Activated T-cell treated with anti-CD3 and anti-CD28 coated beads for 1 hour (primary cell): ENCODE results near the gene ERBB4.
"Not testable (repeated sequence)": the region's sequence is repeated elsewhere in the genome, so short reads cannot be mapped to it uniquely, and the experiment has no call there.

Experiments
- DNase-seq: peaks from one replicate; pipeline ENCODE4 v3.0.0-alpha.2; 2020; ENCODE audit warnings: low read depth

The ERBB4 gene

GRCh38 chr2:211723398-211723797, 815.2 kb downstream of the ERBB4 start:
- DNase-seq = no peak

GRCh38 chr2:211722928-211723327, 815.7 kb downstream of the ERBB4 start:
- DNase-seq = no peak

DNA sequence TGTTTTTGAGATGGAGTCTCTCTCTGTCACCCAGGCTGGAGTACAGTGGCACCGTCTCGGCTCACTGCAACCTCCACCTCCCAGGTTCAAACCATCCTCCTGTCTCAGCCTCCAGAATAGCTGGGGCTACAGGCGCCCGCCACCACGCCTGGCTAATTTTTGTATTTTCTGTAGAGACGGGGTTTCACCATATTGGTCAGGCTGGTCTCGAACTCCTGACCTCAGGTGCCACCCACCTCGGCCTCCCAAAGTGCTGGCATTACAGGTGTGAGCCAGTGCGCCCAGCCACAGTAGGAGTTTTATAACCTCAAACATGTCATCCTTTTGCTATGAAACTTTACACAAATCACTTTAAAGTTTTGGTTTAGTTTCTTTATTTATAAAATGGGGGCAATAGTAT, 816.7 kb downstream of the ERBB4 start:
- DNase-seq = not testable (repeated sequence)

DNA sequence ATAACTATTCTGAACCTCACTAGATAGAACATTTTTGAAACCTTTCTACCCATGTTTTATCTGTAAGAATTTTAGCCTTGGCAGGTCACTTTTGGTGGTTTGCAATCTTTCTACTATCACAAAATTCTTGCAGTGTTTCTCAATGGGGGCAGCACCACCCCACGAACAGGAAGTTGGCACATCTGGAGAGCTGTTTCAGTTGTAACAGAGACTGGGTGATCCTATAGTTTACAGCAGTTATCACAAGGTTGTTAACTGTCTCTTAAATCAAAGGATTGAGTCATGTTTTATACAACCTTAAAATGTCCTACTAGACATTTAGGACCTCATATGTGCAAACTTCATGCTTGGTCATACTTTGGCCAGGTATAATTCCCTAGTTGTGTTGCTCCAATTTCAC, 829.2 kb downstream of the ERBB4 start:
- no peak for DNase-seq

DNA sequence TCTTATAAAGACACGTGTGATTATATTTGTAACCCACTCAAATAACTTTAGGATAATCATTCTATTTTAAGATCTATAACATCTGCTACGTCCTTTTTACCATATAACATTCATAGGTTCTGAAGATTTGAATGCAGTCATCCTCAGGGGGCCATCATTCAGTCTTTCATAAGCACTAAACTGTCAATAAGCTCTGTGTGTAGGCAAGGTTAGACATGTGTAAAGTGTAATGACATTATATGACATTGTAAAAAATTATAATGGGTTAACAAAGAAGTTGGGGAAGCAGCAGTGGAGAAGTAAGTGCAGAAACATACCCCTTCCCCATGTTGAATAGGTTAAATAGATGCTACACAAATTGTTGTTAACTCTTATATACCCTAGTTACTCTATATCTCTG, 845.9 kb downstream of the ERBB4 start:
- DNase-seq = no peak

GRCh38 chr2:211690736-211691135, 847.9 kb downstream of the ERBB4 start:
- DNase-seq = no peak

- no peak for DNase-seq
Measured at GRCh38 chr2:211688196-211688595, 850.4 kb downstream of the ERBB4 start.

DNA sequence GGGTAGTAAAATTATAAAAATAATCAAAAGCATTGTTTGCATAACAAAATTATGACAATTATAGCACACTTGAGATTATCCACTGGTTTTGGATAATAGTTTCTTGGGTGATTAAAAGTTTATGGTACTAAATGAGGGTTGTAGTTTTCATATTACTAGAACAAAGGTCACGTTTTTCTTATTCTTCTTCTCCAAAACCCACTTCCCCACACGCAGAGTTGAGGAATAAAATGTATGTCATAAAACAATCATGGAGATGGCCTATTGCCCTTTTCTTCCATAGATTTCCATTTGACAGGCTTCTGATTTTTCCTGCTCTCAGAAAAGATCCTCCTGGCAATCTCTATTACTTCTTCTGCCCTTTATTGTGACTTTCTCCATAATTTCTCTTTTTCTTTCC, 863.9 kb downstream of the ERBB4 start:
- DNase-seq = no peak

GRCh38 chr2:211673133-211673905, 865.3 kb downstream of the ERBB4 start:
- DNase-seq = no peak

DNA sequence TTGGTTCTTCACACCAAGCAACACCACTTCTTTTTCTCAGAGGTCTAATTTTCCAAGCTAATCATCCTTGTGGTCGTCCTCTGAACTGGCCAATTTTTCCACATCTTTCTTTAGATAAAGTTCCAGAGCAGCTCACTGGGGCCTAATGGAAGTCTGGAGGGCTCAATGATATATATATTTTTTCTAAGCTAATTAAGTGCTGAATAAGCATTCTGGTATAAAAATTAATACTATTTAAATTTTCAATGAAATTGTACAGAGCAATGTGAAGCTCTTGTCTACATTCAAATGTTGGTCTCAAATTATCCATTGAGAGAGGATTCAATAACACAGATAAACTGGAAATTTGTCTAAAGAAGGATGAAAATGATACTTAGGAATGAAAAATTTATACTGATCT, 866.6 kb downstream of the ERBB4 start:
- no peak for DNase-seq

GRCh38 chr2:211665299-211665698, 873.3 kb downstream of the ERBB4 start:
- no peak for DNase-seq

DNA sequence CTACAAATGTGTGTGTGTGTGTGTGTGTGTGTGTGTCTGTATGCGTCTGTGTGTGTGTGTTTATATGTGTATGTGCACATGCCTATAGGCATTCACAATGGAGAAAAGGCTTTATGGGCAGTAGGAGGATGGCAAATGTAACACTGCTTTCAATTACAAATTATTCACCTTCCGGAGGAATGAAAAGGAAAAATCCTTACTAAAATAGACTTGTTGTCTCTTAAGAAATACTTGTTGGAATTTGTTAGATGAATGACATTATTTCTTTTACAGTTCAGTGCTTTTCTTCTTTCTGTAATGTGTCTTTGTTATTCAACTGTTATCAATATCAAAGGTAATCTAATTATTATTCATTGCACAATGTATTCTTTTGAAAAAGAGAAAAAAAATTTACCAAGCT, 874.3 kb downstream of the ERBB4 start:
- no peak for DNase-seq

DNA sequence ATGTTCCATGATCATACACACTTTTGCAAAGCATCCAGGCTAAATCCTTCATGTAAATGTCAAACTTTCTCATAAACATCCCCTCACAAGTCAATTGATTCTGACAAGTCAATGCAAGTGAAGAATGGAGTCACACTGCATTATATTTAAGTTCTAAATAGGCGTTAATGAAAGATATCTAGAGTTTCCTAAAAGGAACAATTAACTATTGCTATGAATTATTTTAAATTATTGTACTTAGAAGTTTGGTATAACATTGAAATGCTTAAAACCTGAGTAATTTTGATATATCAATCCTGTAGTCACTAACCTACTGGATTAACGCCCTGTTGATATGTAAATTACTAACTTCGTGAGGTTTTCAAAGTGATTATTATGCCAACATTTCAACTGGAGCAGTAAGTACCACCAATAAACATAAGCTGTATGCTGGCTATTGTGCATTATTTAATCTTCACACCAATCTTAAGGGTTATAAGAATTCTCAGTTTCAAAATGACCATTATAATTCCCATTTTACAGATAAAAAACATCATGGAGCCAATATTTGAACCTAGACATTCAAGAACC, 884.3 kb downstream of the ERBB4 start:
- no peak for DNase-seq

DNA sequence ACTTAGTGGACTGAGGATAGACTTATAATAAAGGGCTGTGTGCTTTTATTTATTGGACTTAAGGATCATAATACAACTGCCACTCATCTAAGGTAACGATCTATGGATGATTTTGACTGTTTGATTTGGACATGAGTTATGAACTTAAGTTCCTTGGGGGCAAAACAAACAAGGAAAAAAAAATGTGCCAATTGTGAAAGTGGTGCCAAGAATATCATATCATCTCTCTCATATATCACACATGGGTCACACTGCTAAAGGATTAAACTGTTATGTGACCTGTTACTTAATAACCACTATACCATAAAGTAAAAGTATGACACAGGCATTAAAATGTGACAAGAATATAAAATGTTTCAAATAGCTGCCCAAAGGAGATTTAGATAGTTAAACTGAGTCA, 886.3 kb downstream of the ERBB4 start:
- DNase-seq = no peak

DNA sequence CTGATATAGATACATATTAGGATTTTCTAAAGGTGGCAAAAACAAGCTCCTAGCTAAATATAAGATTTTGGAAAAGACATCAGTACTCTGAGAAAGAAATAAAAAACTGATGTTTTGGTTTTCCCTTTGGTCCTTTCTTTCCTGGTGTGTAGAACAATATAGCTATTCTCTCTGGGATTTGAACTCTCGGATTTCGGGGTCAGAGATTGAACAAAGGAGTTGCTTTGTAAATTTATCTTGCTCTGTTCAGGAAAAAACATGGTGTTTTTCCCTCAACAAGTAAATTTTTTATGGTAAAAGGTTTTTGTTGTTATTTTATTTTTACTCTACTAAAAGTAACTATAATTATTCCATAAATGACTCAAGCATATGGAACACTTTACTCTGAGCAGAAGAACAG, 889.3 kb downstream of the ERBB4 start:
- DNase-seq = no peak

GRCh38 chr2:211631503-211631902, 907.1 kb downstream of the ERBB4 start:
- no peak for DNase-seq

DNA sequence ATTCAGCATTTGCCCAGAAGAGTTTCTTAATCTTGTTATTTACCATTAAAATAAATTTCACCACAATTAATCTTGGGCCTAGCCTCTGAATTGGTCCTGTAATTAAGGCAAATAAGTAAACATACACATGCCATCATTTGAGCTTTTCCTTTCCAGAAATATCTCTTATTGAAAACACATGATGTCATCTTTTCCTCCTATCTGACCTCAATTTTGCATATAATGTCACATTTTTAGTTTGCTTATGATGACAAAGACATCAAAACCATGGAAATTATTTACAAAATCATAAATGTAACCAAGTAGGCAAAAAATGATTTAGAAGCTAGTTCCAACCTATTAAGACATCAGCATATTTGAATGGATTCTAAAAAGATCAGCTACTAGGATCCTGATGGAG, 915.5 kb downstream of the ERBB4 start:
- DNase-seq = no peak

DNA sequence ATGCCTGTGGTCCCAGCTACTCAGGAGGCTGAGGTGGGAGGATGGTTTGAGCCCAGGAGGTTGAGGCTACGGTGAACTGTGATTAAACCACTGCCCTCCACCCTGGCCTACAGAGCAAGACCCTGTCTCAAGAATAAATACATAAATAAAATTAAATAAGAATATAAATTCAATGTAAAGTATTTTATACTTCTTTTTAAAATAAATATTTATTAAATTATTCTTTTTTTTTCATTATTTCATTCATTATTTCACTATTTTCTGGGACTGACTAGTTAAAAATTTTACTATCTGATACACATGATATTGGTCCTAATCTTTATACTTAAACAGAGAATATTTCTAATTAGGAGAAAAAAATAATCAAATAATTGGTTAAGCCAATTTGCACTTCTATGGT, 917.6 kb downstream of the ERBB4 start:
- DNase-seq = no peak

- DNase-seq = no peak
Measured at GRCh38 chr2:211617803-211618202, 920.8 kb downstream of the ERBB4 start.

GRCh38 chr2:211611621-211612020, 927.0 kb downstream of the ERBB4 start:
- no peak for DNase-seq

GRCh38 chr2:211611061-211611518, 927.5 kb downstream of the ERBB4 start:
- no peak for DNase-seq

GRCh38 chr2:211609127-211609526, 929.5 kb downstream of the ERBB4 start:
- no peak for DNase-seq

- DNase-seq = no peak
Measured at GRCh38 chr2:211599146-211599545, 939.5 kb downstream of the ERBB4 start.

DNA sequence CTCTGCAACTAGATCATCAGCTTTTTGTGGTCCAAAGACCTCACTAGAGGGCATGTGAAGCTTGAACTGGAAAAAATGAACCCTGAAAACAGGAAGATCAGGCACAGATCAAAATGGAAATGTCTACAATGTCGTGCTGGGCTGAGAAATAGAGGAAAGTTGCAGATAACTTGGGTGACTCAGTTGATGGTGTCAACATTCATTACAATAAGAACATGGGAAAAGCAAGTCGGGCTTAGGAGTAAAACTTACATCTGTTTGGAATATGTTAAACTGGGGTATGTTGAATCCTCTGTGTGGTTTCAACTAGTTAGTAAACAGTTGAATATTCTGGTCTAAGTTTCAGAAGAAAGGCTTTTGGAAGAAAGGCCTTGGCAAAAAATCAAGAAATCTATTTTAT, 940.4 kb downstream of the ERBB4 start:
- no peak for DNase-seq
